HepG2 (cell line): ENCODE results near the gene HOXB6.

Experiments
- ATM ChIP-seq: fragments of 450-650 bp; IDR thresholded peaks from 2 replicates; pipeline ENCODE4 v1.7.1; 2017; ENCODE audit warnings: mild to moderate bottlenecking, borderline replicate concordance
- CHD2 ChIP-seq: IDR thresholded peaks from 2 replicates; pipeline ENCODE4 v1.6.1; 2011; ENCODE audit warnings: low read depth, low read length, improper control_type of control experiment
- EP300 ChIP-seq, 3 experiments: sonication (generic) in 1 of 3; formaldehyde crosslinking in 1 of 3; IDR thresholded peaks; 2 replicates each; pipeline versions ENCODE4 v1.5.1 to v1.6.1; 2011 to 2020; ENCODE audit warnings: low read depth in 2 of 3, low read length in 2 of 3, borderline replicate concordance in 1 of 3, improper control_type of control experiment in 1 of 3, mild to moderate bottlenecking in 1 of 3, missing genetic modification reagents in 1 of 3, moderate library complexity in 1 of 3
- KDM1A ChIP-seq: IDR thresholded peaks from 2 replicates; pipeline ENCODE4 v1.6.1; 2016; ENCODE audit warnings: missing compliant biosample characterization
- NFIC ChIP-seq: IDR thresholded peaks from 2 replicates; pipeline ENCODE4 v1.6.1; 2012; ENCODE audit warnings: mild to moderate bottlenecking, low read length, inconsistent platforms
- RAD21 ChIP-seq: fragments of 450-650 bp; formaldehyde crosslinking; IDR thresholded peaks from 2 replicates; pipeline ENCODE4 v1.5.0; 2020; ENCODE audit warnings: mild to moderate bottlenecking
- ZSCAN12 ChIP-seq: sonication (generic); formaldehyde crosslinking; IDR thresholded peaks from 2 replicates; pipeline ENCODE4 v1.9.0; 2021; ENCODE audit warnings: mild to moderate bottlenecking, missing genetic modification reagents
- TF ChIP-seq, protein P1 (sequence below): sonication (generic); formaldehyde crosslinking; IDR thresholded peaks from 2 replicates; pipeline ENCODE4 v1.5.0; 2020; ENCODE audit warnings: mild to moderate bottlenecking, missing genetic modification reagents, moderate library complexity

DNA sequence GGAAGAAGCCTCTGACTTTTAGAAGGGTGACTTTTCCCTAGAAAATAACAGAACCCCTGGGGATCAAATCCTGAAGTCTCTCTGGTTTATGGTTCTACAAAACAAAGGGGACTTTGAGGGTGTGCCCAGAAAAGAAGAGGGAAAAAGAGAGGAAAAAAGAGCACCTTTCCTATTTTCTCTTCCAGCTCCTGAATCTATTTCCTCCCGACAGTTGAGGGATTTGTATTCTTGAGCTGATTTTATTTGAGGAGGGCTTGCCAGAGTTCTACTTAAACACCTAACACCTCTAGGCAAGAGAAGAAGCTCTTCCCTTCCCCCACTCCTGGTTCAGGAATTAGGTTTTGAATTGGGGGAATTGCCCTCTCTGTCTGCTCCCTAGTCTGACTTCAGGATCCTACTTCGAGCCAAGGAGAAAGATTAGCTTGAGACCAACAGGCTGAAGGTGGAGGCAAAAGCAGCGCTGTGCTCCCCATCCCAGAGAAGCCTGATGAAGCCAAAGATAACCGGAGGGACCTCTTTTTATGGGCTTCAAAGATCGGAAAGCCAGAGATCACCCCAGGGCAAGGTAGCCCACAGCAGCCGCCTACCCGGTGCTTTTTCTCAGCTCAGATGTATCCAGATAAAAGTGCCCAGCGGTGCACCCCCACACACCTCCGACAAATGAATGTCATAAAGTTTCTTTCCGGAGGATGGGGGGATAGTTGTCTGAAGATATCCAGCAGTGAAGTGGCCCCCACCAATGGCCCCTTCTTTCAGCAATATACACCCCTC lies 15.5 kb downstream of the HOXB6 start:
- TF ChIP-seq, protein P1, sequence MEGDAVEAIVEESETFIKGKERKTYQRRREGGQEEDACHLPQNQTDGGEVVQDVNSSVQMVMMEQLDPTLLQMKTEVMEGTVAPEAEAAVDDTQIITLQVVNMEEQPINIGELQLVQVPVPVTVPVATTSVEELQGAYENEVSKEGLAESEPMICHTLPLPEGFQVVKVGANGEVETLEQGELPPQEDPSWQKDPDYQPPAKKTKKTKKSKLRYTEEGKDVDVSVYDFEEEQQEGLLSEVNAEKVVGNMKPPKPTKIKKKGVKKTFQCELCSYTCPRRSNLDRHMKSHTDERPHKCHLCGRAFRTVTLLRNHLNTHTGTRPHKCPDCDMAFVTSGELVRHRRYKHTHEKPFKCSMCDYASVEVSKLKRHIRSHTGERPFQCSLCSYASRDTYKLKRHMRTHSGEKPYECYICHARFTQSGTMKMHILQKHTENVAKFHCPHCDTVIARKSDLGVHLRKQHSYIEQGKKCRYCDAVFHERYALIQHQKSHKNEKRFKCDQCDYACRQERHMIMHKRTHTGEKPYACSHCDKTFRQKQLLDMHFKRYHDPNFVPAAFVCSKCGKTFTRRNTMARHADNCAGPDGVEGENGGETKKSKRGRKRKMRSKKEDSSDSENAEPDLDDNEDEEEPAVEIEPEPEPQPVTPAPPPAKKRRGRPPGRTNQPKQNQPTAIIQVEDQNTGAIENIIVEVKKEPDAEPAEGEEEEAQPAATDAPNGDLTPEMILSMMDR (CRISPR knock-in tag) = no peak
- TF ChIP-seq NFIC (no peak), EP300 (IDR thresholded peaks at IDR 0.05; ENCODE audit: low read depth in 2 of 2, low read length in 2 of 2) (no peak), EP300 (CRISPR knock-in tag; IDR thresholded peaks at IDR 0.05; ENCODE audit: borderline replicate concordance) (no peak), ZSCAN12 (CRISPR knock-in tag) (no peak), RAD21 (CRISPR knock-in tag) (no peak), ATM (no peak), CHD2 (no peak), KDM1A (CRISPR knock-in tag) (no peak)
